ENCODE results near the gene PSMD9. TPM values are rescaled to one million over a fixed set of nuclear protein-coding genes. Genes with fewer than 3 reads are reported as not detected.
"Not testable (repeated sequence)": the region's sequence is repeated elsewhere in the genome, so short reads cannot be mapped to it uniquely, and the experiment has no call there.

Gene PSMD9
- polyA plus RNA-seq, 1 experiment, result 57.7 TPM

DNA sequence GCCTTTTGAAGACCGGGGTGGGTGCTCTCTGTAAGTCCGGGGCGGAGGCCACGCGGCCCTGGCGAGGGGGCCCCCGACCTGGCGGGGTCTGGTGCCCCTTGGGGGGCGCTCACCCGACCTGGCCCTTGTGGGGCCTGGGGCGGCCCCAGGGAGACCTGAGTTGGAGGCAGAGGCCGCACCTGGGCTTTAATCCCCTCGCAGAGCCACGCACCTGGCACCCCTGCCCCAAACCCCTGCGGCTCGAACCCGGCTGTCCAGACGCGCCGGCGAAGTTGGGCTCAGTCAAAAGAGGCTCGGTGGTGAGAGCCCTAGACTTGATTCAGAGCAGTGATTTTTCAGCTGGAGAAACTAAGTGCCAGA, 30.1 kb downstream of the PSMD9 start:
- Histone ChIP-seq H3K27me3 (ENCODE audit: control insufficient read depth, insufficient read depth, low read length) (no peaks in the 10 kb centered on the region), H3K27ac (ENCODE audit: low read depth, low read length) (no peak overlapping the region), H3K9me3 (ENCODE audit: control insufficient read depth, insufficient read depth, low read length) (no peaks in the 10 kb centered on the region), H3K4me3 (ENCODE audit: low read depth, low read length) (peak overlapping the region; percentile 1; the same call in 1 of the 2 replicates)
- POLR2A ChIA-PET, result no interaction called here
- TF ChIP-seq CTCF (IDR thresholded peaks at IDR 0.05; ENCODE audit: low read depth, low read length), result no peak
- CTCF ChIA-PET, result interaction anchor here (0.5 to 1.9 kb wide), 7 partner anchors 10 to 136 kb away, joined by 3 to 8 read pairs (median 4); partner anchors contain the start of gene RHOF
- DNase-seq (ENCODE audit: low read depth, low spot score), result no peak

DNA sequence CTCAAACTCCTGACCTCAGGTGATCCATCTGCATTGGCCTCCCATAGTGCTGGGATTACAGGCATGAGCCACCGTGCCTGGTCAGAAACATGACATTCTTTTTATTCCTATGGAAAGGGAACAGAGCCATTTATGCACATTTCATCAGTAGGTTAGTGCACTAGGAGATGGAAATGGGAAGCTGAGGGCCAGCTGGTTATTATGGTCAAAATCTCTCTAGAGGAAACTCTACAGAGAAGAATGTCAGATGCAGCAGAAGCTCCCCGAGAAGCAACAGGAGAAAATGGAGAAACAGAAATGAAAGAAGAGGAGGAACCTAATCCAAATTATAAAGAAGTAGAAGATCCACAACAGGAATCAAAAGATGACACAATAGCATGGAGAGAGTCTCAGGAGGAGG, 32.5 kb downstream of the PSMD9 start:
- Histone ChIP-seq H3K27me3 (ENCODE audit: control insufficient read depth, insufficient read depth, low read length) (no peaks in the 10 kb centered on the region), H3K27ac (ENCODE audit: low read depth, low read length) (no peak overlapping the region), H3K9me3 (ENCODE audit: control insufficient read depth, insufficient read depth, low read length) (no peaks in the 10 kb centered on the region; the same call in 1 of the 2 replicates), H3K4me3 (ENCODE audit: low read depth, low read length) (no peak overlapping the region)
- POLR2A ChIA-PET, result interaction anchor here (0.6 kb wide), 1 partner anchor 207 kb away, joined by 6 read pairs; no protein-coding TSS in a partner anchor
- TF ChIP-seq CTCF (IDR thresholded peaks at IDR 0.05; ENCODE audit: low read depth, low read length), result no peak
- CTCF ChIA-PET, result no interaction called here
- DNase-seq (ENCODE audit: low read depth, low spot score), result no peak

- CTCF ChIA-PET, result interaction anchor here (2.3 kb wide), 1 partner anchor 9 kb away, joined by 9 read pairs; no protein-coding TSS in a partner anchor
- POLR2A ChIA-PET, result interaction anchor here (0.8 to 1.2 kb wide), 3 partner anchors 67 to 301 kb away, joined by 3 to 4 read pairs (median 4); partner anchors contain the start of gene DIABLO
- TF ChIP-seq CTCF (IDR thresholded peaks at IDR 0.05; ENCODE audit: low read depth, low read length), result no peak
- no peak for DNase-seq (ENCODE audit: low read depth, low spot score)
- Histone ChIP-seq H3K27me3 (ENCODE audit: control insufficient read depth, insufficient read depth, low read length) (no peaks in the 10 kb centered on the region), H3K27ac (ENCODE audit: low read depth, low read length) (peak overlapping the region; percentile 92), H3K9me3 (ENCODE audit: control insufficient read depth, insufficient read depth, low read length) (no peaks in the 10 kb centered on the region; the same call in 1 of the 2 replicates), H3K4me3 (ENCODE audit: low read depth, low read length) (peak overlapping the region; percentile 0; the same call in 1 of the 2 replicates)
These were observed 36.7 kb downstream of the PSMD9 start for GRCh38 chr12:121925358-121925695.

DNA sequence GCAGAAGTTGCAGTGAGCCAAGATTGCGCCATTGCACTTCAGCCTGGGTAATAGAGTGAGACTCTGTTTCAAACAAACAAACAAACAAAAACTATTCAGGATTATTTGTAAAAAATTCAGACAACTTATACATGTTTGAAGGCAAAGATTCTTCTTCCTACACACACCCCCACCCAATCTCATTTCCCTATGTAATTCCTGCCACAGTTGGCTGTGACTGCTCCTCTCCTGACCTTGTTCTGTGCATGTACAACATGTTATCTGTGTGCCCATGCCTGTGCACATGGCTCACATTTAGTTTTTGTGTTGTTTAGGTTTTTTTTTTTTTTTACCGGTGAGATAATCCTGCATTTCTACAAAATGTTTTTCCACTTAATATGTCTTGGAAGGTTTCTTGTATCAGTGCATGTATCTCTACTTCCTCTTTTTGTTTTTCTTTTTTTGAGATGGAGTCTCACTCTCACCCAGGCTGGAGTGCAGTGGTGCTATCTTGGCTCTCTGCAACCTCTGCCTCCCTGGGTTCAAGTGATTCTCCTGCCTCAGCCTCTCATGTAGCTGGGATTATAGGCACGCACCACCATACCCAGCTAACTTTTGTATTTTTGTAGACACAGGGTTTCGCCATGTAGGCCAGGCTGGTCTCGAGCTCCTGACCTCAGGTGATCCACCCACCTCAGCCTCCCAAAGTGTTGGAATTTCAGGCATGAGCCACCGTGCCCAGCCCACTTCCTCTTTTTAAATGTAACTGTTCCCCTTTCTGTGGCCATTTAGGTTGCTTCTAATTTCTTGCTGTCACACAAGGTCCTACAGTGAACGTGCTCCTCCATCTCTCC, 38.5 kb downstream of the PSMD9 start:
- H3K27ac ChIP-seq (ENCODE audit: low read depth, low read length), result no peak overlapping the region
- no peak for TF ChIP-seq CTCF (IDR thresholded peaks at IDR 0.05; ENCODE audit: low read depth, low read length)
- ChIA-PET CTCF (interaction anchor here (1.1 to 2.3 kb wide), 2 partner anchors 11 kb away, joined by 3 to 9 read pairs; no protein-coding TSS in a partner anchor), POLR2A (interaction anchor here (0.7 kb wide), 1 partner anchor 104 kb away, joined by 8 read pairs; no protein-coding TSS in a partner anchor)
- no peak for DNase-seq (ENCODE audit: low read depth, low spot score)
- H3K27me3 ChIP-seq (ENCODE audit: control insufficient read depth, insufficient read depth, low read length), result no peaks in the 10 kb centered on the region
- no peak overlapping the region for H3K4me3 ChIP-seq (ENCODE audit: low read depth, low read length)
- no peaks in the 10 kb centered on the region; the same call in 1 of the 2 replicates for H3K9me3 ChIP-seq (ENCODE audit: control insufficient read depth, insufficient read depth, low read length)

DNA sequence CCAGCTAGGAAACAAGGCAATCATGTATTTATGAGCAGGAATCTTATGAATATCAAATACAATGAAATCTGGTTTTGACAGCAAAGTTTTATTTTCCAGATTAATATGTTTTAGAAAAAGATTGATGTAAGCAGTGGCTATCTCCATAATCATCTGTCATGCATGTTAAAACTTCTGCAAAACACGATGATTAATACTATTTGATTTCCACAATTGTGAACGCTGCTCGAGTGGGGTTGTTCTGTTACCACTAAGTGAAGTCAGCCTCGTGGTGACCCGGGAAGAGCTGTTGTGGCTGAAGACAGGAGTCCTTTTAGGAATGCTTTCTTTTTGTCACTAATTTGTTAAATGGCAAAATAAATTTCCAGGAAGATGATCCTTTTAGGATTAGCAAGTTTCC, 39.2 kb downstream of the PSMD9 start:
- ChIA-PET CTCF (interaction anchor here (1.1 kb wide), 1 partner anchor 11 kb away, joined by 3 read pairs; no protein-coding TSS in a partner anchor), POLR2A (no interaction called here)
- no peak for DNase-seq (ENCODE audit: low read depth, low spot score)
- Histone ChIP-seq H3K9me3 (ENCODE audit: control insufficient read depth, insufficient read depth, low read length) (no peaks in the 10 kb centered on the region; the same call in 1 of the 2 replicates), H3K27ac (ENCODE audit: low read depth, low read length) (no peak overlapping the region), H3K4me3 (ENCODE audit: low read depth, low read length) (no peak overlapping the region), H3K27me3 (ENCODE audit: control insufficient read depth, insufficient read depth, low read length) (no peaks in the 10 kb centered on the region)
- TF ChIP-seq CTCF (IDR thresholded peaks at IDR 0.05; ENCODE audit: low read depth, low read length), result no peak

- H3K27me3 ChIP-seq (ENCODE audit: control insufficient read depth, insufficient read depth, low read length); POLR2A ChIA-PET; H3K9me3 ChIP-seq (ENCODE audit: control insufficient read depth, insufficient read depth, low read length); H3K27ac ChIP-seq (ENCODE audit: low read depth, low read length); DNase-seq (ENCODE audit: low read depth, low spot score); H3K4me3 ChIP-seq (ENCODE audit: low read depth, low read length): not testable (repeated sequence)
- CTCF ChIA-PET, result interaction anchor here (0.6 kb wide), 1 partner anchor 338 kb away, joined by 3 read pairs; no protein-coding TSS in a partner anchor
These were observed 41.0 kb downstream of the PSMD9 start for GRCh38 chr12:121929545-121929944.
